Measurements from ENCODE around the gene WASL.
"Not testable (repeated sequence)": the region's sequence is repeated elsewhere in the genome, so short reads cannot be mapped to it uniquely, and the experiment has no call there.

The WASL gene

GRCh38 chr7:123748734-123749536 is at the start of gene WASL:
Gene WASL (minus strand): TSS chr7:123749003. CDS start chr7:123748734, 269 bp downstream.
- peak; percentile 76 for DNase-seq

GRCh38 chr7:123797673-123798531 is 49.1 kb upstream of the WASL start:
- DNase-seq: peak; percentile 70

GRCh38 chr7:123796568-123796967 is 47.8 kb upstream of the WASL start:
- no peak for DNase-seq

DNA sequence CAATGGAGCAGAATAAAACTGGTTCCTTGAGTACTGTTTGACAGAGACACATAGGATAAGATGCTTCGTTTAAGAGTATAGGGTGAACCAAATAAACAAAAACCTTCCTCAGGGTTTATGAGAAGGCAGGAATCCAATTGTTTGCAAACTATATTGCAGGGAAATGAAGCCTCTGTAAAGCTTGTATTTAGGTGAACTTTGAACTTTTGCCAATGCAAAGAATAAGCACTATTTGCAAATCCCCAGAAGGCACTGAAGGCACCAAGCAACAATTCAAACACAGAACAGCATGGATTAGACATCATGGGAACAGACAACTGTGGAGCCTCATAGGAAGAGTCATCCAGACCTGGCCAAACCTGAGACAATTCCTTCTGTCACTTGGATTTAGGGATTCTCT is 47.1 kb upstream of the WASL start:
- DNase-seq: no peak

GRCh38 chr7:123795116-123795515 is 46.3 kb upstream of the WASL start:
- DNase-seq: not testable (repeated sequence)

- DNase-seq: no peak
These were observed 43.7 kb upstream of the WASL start for GRCh38 chr7:123792547-123792946.

GRCh38 chr7:123791001-123791400 is 42.2 kb upstream of the WASL start:
- no peak for DNase-seq

DNA sequence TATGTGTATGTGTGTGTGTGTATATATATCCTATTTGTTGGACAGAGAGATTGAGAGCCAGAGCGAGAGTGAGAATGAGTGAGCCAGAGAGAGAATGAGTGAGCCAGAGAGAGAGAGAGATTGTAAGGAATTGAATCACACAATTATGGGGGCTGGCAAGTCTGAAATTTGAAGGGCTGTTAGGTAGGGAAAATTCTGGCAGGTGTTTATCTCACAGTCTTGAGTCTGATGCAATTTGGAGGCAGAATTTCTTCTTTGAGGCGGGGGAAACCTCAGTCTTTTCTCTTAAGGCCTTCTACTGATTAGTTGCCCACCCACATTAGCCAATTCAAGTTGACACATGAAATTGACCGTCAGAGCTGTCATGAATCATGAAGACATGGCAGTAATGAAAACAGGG is 41.0 kb upstream of the WASL start:
- DNase-seq: no peak

DNA sequence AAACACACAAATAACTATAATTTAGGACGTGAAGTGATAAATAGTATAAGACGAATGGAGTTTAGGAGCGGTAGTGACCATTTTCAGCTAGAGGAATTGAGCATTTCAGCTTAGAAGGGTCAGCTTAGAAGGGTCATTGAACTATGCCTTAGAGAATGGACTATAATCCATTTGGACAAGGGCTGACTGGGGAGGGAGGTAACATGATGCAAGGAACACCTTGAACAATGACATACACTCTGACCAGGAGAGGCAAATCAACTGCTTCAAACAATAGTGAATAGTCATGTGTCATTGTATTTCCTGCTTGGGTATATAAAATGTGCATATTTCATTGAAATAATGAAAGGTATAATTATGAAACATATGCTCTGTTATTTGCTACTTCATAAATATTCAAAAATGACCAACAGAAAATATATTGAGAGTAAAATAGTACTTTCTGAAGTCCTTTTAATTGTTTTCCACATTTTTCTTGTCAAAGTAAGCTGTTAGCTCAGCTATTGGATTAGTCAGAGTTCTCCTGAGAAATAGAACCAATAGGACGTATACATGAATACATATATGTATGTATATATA is 40.5 kb upstream of the WASL start:
- no peak for DNase-seq

DNA sequence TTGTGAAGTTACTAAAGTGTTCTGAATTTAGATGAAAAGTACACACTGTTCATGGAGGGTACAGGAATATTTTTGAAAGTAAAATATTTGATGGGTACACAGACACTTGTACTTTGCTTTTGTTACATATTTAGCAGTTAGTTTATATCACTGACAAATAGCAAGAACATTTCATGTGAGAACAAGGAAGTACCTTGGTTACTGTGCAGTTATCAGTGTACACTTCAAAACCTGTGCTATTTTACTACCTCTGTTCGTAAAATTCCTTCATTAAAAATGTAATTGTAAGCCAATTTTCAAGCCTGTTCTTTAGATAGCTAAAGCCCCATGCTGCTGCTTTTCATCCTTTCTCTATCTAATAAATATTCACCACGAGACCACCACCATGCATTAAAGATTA is 39.8 kb upstream of the WASL start:
- DNase-seq: no peak

DNA sequence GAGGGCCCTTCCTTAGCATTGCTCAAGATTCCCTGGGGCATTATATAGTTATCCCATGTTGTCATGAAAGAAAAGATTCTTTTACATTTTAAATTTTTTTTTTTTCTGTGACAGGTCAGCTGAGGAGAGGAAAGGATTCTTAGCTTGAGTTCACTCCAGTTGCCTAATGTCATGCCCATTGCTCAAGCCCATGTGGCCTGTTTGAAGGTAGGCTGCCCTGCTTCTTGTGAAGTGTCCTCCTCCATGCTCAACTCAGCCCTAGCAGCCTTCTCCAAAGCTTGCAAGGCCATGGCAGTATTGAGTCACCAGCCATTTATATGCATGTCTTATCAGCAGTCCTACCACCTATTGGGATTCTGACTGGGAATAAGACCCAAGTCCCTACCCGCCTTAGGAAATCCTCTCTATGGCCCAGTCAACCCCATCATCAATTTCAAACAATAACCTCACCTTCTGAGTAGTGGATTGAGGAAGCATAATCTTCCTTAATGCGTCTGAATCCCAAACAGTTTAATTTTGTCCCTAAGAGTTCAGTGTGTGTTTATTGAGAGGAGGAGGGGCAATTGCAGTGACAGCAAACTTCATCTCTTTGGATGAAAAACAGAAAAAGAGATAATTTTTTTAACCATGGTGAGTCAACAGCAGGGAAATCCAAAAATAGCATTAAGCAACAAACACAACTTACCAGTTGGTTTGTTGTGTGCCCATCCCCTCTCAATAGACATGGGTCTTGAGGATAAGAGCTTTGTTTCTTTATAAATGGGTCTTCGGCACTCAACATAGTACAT is 38.6 kb upstream of the WASL start:
- no peak for DNase-seq

- DNase-seq: no peak
These were observed 35.5 kb upstream of the WASL start for GRCh38 chr7:123784263-123784662.

DNA sequence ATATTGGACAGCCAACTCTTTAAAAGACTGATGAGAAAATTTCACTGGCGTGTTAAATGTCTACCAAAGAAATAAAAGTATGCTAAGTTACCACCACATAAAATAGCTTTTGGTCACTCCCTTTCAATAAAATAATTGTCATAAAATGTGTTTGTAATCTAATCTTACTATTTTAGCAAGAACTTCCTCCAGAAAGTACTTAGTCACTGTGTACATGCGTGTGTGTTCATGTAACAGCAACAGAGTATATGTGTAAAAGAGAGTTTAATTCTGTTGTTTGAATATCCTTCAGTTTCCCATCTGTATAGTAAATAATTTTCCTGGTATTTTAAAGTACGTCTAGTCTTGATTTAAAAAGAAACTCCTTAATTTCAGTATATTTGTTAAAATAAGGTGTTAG is 35.0 kb upstream of the WASL start:
- no peak for DNase-seq

- no peak for DNase-seq
These were observed 33.4 kb upstream of the WASL start for GRCh38 chr7:123782071-123782798.

DNA sequence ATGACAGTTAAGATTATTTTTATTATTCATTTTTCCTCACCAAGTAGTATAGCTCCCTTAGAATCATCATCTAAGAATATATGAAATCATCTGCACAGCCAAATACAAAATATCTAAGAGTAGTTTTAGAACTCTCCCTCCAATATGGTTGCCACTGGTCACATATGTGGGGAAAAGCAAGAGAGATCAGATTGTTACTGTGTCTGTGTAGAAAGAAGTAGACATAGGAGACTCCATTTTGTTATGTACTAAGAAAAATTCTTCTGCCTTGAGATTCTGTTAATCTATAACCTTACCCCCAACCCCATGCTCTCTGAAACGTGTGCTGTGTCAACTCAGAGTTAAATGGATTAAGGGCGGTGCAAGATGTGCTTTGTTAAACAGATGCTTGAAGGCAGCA is 31.7 kb upstream of the WASL start:
- DNase-seq: not testable (repeated sequence)

DNA sequence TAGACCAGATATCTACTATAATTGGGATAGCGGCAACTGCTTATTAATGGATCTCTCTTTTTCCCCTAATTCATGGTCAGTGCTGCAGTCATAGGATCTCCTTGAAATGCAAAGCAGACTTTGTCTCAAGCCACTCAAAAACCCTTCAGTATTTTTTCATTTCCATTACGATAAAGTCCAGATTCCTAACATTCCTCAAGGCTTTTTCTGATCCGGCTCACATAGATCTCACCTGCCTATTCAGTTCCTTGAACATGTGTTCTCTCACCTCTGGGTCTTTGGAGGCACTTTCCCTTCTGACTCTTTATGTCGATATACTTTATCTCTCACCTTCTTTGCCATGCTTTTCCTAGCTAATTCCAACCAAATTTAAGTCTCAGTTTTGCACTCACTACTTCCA is 25.7 kb upstream of the WASL start:
- DNase-seq: no peak

DNA sequence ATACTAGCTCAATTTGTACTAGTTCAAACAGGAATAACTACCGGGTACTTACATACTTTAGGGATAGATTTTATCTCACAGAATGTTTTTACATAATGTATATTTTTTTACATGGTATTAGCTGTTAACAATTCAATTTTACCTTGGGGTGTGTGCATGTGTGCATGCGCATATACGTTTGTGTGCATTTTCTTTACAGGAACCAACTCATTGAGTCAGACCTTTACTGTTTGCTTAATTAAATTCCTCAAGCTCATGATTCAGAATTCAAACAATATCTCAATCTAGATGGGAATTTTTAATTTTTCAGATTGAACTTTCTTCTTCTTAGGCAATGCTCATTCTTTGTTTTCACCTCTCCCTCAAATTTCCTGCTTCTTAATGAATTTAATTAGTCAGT is 24.7 kb upstream of the WASL start:
- no peak for DNase-seq

DNA sequence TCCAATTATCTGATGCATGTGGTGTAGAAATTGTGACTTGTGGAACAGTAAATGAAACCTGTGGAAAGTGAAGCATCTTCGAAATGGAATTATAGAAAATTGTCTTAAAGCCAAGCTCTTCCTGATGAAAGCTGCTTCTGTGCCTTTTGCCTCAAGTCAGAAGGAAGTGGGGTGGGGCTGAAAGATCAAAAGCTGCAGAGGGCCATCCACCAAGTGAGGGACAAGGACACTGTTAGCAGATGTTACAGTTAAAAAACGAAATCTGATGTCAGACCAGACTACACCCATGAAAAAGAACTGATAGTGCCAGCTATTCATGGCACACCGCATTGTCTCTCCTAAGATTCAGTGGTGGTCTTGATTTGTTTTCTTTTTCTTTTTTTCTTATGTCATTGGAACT is 23.8 kb upstream of the WASL start:
- no peak for DNase-seq

DNA sequence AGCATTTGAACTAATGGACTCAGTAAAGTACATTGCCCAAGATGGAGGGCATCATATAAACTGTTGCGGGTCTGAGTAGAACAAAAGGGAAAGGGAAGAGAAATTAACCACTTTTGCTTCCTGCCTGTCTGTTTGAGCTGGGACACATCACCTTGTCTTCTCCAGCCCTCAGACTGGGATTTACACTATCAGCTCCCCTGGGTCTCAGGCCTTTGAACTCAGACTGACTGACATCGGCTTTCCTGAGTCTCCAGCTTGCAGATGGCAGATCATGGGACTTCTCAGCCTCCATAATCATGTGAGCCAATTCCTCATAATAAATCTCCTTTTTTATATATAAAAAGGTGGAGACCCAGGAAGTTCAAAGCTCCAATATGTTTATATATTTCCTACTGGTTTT is 23.0 kb upstream of the WASL start:
- no peak for DNase-seq

GRCh38 chr7:123771256-123771655 is 22.5 kb upstream of the WASL start:
- no peak for DNase-seq

- no peak for DNase-seq
These were observed 21.6 kb upstream of the WASL start for GRCh38 chr7:123770378-123770777.

DNA sequence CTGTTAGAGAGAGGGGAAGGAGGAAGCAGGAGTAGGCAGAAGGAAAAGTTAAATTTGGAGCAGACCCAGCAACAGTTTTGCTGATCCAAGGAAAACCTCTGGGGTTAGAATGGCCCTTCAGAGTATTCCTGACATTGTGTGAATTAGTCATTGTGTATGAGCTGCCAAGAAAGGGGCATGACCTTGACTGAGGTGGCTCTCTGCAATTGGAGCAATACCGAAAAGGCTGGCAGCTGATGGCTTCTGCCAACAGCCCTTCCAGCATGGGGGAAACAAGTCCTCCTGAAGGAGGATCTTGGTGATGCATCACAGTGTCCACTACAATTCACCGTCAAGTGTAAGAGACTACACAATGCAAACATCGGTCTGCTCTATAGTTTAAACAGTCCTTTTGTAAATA is 20.6 kb upstream of the WASL start:
- peak; percentile 25 for DNase-seq

All from NCI-H510A treated with DMSO at 0.1 percent for 48 hours (cell line).